NT2/D1 (cell line): ENCODE data around the gene CDK14.

ENCODE experiments used
- SUZ12 ChIP-seq: IDR thresholded peaks from 2 replicates; pipeline ENCODE4 v1.6.1; 2011; ENCODE audit not compliant: insufficient read length, insufficient read depth; ENCODE audit errors: extremely low read depth
- YY1 ChIP-seq: IDR thresholded peaks from 2 replicates; pipeline ENCODE4 v1.6.1; 2011; ENCODE audit not compliant: insufficient read length, insufficient read depth
- ZNF274 ChIP-seq: IDR thresholded peaks from 2 replicates; pipeline ENCODE4 v1.6.1; 2011; ENCODE audit warnings: mild to moderate bottlenecking, low read depth, low read length

DNA sequence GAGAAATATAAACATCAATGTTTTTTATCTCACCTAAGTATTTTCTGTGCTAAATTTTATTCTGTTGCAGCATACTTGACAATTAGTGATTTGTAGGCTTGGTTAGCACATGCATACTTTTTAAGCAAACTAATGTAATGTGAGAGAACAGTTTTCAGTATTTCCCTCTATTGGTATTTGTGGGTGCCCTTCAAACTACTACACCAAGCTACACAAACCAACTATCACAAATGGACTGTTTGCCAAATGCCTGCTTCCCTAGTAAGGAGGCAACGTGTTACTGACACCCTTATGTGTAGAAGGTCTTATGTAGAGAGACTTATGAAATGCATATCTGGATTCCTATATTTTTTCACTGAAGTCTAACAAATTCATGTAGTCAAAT lies 569.7 kb downstream of the CDK14 start:
- TF ChIP-seq YY1 (no peak), SUZ12 (no peak), ZNF274 (no peak)
